HepG2 (cell line): ENCODE data around the gene VAPA. TPM values are rescaled to one million over a fixed set of nuclear protein-coding genes. Genes with fewer than 3 reads are reported as not detected.

Experiments used
- AHDC1 ChIP-seq: sonication (generic); formaldehyde crosslinking; IDR thresholded peaks from 2 replicates; pipeline ENCODE4 v1.5.1; 2020; ENCODE audit warnings: mild to moderate bottlenecking, missing genetic modification reagents, borderline replicate concordance
- CHCHD3 ChIP-seq: sonication (generic); formaldehyde crosslinking; IDR thresholded peaks from 2 replicates; pipeline ENCODE4 v1.8.0; 2022; ENCODE audit warnings: mild to moderate bottlenecking, missing genetic modification reagents, moderate library complexity
- GATA4 ChIP-seq: sonication (generic); IDR thresholded peaks from 2 replicates; pipeline ENCODE4 v1.6.1; 2016; ENCODE audit warnings: antibody characterized with exemption, low read depth, borderline replicate concordance
- HIVEP1 ChIP-seq: sonication (generic); formaldehyde crosslinking; IDR thresholded peaks from 2 replicates; pipeline ENCODE4 v1.4.0; 2020; ENCODE audit warnings: mild to moderate bottlenecking, missing genetic modification reagents
- NFIB ChIP-seq: sonication (generic); formaldehyde crosslinking; IDR thresholded peaks from 2 replicates; pipeline ENCODE4 v1.9.0; 2021; ENCODE audit warnings: missing genetic modification reagents, mild to moderate bottlenecking, borderline replicate concordance
- PAXIP1 ChIP-seq: sonication (generic); formaldehyde crosslinking; conservative IDR thresholded peaks from 2 replicates; pipeline ENCODE4 v1.4.0; 2020; ENCODE audit warnings: mild to moderate bottlenecking, missing genetic modification reagents, moderate library complexity
- POLR2AphosphoS2 ChIP-seq: IDR thresholded peaks from 2 replicates; pipeline ENCODE4 v1.6.1; 2011; ENCODE audit warnings: low read depth, low read length, improper control_type of control experiment
- SNAPC4 ChIP-seq: sonication (generic); formaldehyde crosslinking; IDR thresholded peaks from 2 replicates; pipeline ENCODE4 v1.4.0; 2020; ENCODE audit warnings: mild to moderate bottlenecking, missing genetic modification reagents
- ZNF260 ChIP-seq: sonication (generic); formaldehyde crosslinking; IDR thresholded peaks from 2 replicates; pipeline ENCODE4 v1.4.0; 2020; ENCODE audit warnings: missing genetic modification reagents, low read depth, mild to moderate bottlenecking, borderline replicate concordance
- ZNF460 ChIP-seq: sonication (generic); formaldehyde crosslinking; IDR thresholded peaks from 2 replicates; pipeline ENCODE4 v1.5.1; 2020; ENCODE audit warnings: missing genetic modification reagents, mild to moderate bottlenecking, borderline replicate concordance
- ZNF800 ChIP-seq: sonication (generic); formaldehyde crosslinking; IDR thresholded peaks from 2 replicates; pipeline ENCODE4 v1.4.0; 2020; ENCODE audit warnings: missing genetic modification reagents
- polyA plus RNA-seq, 8 experiments: library from polyadenylated mRNA; depleted of rRNA in 3 of 8; stranded (reverse) in 7 of 8; unstranded in 1 of 8; fragments of >200 nt; fragmentation: Illumina TruSeq in 4 of 8; extraction: Trizol in 4 of 8; gene quantifications; 2 replicates each; pipeline versions ENCODE4 v1.2.1 to v1.2.3, GENCODE V29; 2011 to 2016; ENCODE audit warnings: low read depth in 4 of 8, missing spikeins in 1 of 8, mixed read lengths in 1 of 8; ENCODE audit not compliant: insufficient read depth in 1 of 8
- total RNA-seq, 5 experiments: library from RNA; depleted of rRNA; stranded (reverse); fragments of >200 nt; fragmentation: Illumina TruSeq; extraction: Trizol; gene quantifications; 2 replicates each; pipeline ENCODE4 v1.2.3, GENCODE V29; 2016; ENCODE audit warnings: low read depth in 1 of 5

Gene VAPA
- total and polyA plus RNA-seq, 2 of the 13 experiments (the other 11 are each of a cell fraction or from before 2014, with no cell fraction given) = 167 to 294 TPM

GRCh38 chr18:9949861-9950260, 36.0 kb downstream of the VAPA start (continued):
- TF ChIP-seq PAXIP1 (0 out of 2 replicates have a peak, but pooled peaks have one; percentile 15), CHCHD3 (CRISPR knock-in tag) (no peak), NFIB (CRISPR knock-in tag) (no peak), ZNF800 (no peak), GATA4 (no peak), POLR2AphosphoS2 (peak; percentile 73; the same call in 1 of the 2 replicates), ZNF260 (CRISPR knock-in tag) (no peak), HIVEP1 (CRISPR knock-in tag) (no peak), ZNF460 (no peak), AHDC1 (CRISPR knock-in tag) (no peak), SNAPC4 (no peak)
